Activated B cell treated with CpG ODN at 0.5 μM for 24 hours (primary cell): ENCODE data around the gene SAMD1. TPM values are rescaled to one million over a fixed set of nuclear protein-coding genes. Genes with fewer than 3 reads are reported as not detected.

Experiments used
- ATAC-seq: fragments of 200-7000 bp; cut with Tn5 transposase; one replicate; pipeline ENCODE4 v1.10.0; 2021; ENCODE audit warnings: low read depth, mild to moderate bottlenecking, moderate library complexity
- CTCF ChIA-PET: fragments of 350-600 bp; sonication (Branson Sonifier 250); formaldehyde crosslinking; loops from one replicate; lab custom pipeline; 2021; ENCODE audit warnings: antibody characterized with exemption; lab: Charles Lee
- POLR2A ChIA-PET: fragments of 350-600 bp; sonication (Branson Sonifier 250); formaldehyde crosslinking; loops from one replicate; lab custom pipeline; 2021; ENCODE audit warnings: antibody characterized with exemption; lab: Charles Lee
- DNase-seq: peaks from one replicate; pipeline ENCODE4 v3.0.0; 2022
- H3K27ac Mint-ChIP-seq: one replicate; pipeline ENCODE4 v1.8.0; 2020; ENCODE audit warnings: mixed read lengths
- H3K27me3 Mint-ChIP-seq: one replicate; pipeline ENCODE4 v1.8.0; 2021; ENCODE audit warnings: mixed read lengths
- H3K36me3 Mint-ChIP-seq: one replicate; pipeline ENCODE4 v1.8.0; 2021; ENCODE audit warnings: low read depth, mixed read lengths
- H3K4me1 Mint-ChIP-seq: one replicate; pipeline ENCODE4 v1.8.0; 2021; ENCODE audit warnings: mixed read lengths
- H3K4me3 Mint-ChIP-seq: one replicate; pipeline ENCODE4 v1.8.0; 2020; ENCODE audit warnings: mild to moderate bottlenecking, mixed read lengths
- H3K9me3 Mint-ChIP-seq: one replicate; pipeline ENCODE4 v1.8.0; 2020; ENCODE audit warnings: mixed read lengths
- CTCF ChIP-seq: fragments of 200-600 bp; IDR thresholded peaks from one replicate; pipeline ENCODE4 v1.8.0; 2022; ENCODE audit warnings: antibody characterized with exemption, mild to moderate bottlenecking
- intact Hi-C: fragments of 100-400 bp; cut with micrococcal nuclease; formaldehyde crosslinking; loops from one replicate; pipeline ENCODE4 v1.15.1; 2024
- total RNA-seq: library from RNA; stranded (reverse); gene quantifications from 2 replicates; pipeline ENCODE4 v1.2.3, GENCODE V29; 2022

The SAMD1 gene
- total RNA-seq, 1 donor from 2014 or later: 32.7 TPM

- H3K4me1 Mint-ChIP-seq: peaks cover 16% of the 10 kb centered on the region
- ATAC-seq: no peak
- H3K9me3 Mint-ChIP-seq: no peaks in the 10 kb centered on the region
- ChIA-PET CTCF (interaction anchor here (1.0 to 3.6 kb wide), 23 partner anchors 10 to 344 kb away, joined by 3 to 33 read pairs (median 4); partner anchors contain the start of genes IL27RA, MISP3 and PRKACA), POLR2A (interaction anchor here (0.6 to 1.8 kb wide), 24 partner anchors 15 to 1244 kb away, joined by 3 to 17 read pairs (median 4); partner anchors contain the start of genes ADGRE3, AKAP8, IL27RA and NDUFB7)
- DNase-seq: no peak
- TF ChIP-seq CTCF: no peak
- intact Hi-C loops: loop anchor here (1.0 to 5.0 kb wide), 14 partner anchors 19 to 984 kb away; partner anchors contain the start of genes DDX39A, IER2, NDUFB7 and PRKACA
- peaks cover 10% of the 10 kb centered on the region for H3K36me3 Mint-ChIP-seq
- H3K27ac Mint-ChIP-seq: no peak overlapping the region
- peak overlapping the region; percentile 94 for H3K4me3 Mint-ChIP-seq
- H3K27me3 Mint-ChIP-seq: no peaks in the 10 kb centered on the region
Observed at GRCh38 chr19:14135985-14136508, 45.5 kb upstream of the SAMD1 start.

DNA sequence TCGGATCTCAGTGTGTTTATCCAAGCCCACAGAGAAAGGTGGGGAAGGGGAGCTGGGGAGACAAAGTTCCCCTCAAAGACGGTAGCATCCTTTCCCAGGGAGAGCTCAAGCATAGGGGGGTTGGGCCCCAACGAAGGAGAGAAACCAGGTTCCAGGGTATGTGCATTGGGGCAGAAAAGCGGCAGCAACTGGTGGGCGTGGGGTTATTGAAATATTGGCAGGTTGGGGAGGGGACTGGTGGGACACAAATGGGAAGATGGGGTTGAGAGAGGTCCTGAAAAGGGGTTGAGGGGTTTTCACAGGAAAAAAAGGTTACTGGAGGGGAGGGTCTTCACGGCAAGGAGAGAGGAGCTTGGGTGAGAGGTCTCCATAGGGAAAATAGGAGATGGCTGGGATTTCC is 44.8 kb upstream of the SAMD1 start:
- intact Hi-C loops: loop anchor here (5.0 kb wide), 3 partner anchors 338 to 983 kb away; partner anchors contain the start of genes IER2, NDUFB7, STX10 and ZSWIM4
- no peak for DNase-seq
- POLR2A ChIA-PET: interaction anchor here (0.7 kb wide), 1 partner anchor 333 kb away, joined by 6 read pairs; no protein-coding TSS in a partner anchor
- no peak for ATAC-seq
- no peaks in the 10 kb centered on the region for H3K27me3 Mint-ChIP-seq
- TF ChIP-seq CTCF: no peak
- peaks cover 10% of the 10 kb centered on the region for H3K36me3 Mint-ChIP-seq
- peak overlapping the region; percentile 94 for H3K4me3 Mint-ChIP-seq
- H3K27ac Mint-ChIP-seq: peak overlapping the region; percentile 20
- CTCF ChIA-PET: interaction anchor here (1.1 to 3.6 kb wide), 3 partner anchors 60 to 338 kb away, joined by 3 to 33 read pairs (median 4); no protein-coding TSS in a partner anchor
- H3K4me1 Mint-ChIP-seq: peaks cover 16% of the 10 kb centered on the region
- no peaks in the 10 kb centered on the region for H3K9me3 Mint-ChIP-seq

DNA sequence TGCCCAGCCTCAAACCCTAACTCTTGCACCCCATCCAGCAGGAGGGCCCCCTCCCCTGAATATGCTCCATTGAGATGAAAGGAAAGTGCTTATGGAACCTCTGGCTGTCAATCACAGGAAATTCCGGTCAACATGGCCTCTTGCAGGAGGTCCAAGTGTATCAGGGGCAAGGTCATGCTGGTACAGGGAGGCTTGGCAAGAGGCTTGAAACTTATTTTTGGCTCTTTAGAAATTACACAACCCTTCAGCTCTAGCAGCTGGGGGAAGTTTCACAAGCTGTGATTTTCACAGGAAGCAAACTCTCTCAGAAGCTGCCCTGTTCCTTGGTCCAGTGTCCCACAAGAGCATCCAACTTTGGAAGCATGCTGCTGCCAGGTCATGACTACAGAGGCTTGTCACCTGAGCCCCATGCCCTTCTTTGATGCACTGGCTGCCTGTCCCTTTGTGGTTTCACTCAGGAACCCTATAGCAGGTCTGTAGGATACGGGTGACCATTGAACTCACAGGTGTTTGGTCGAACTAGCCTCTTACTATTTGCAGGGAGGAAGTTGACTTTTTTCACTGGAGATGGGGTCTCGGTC is 37.5 kb upstream of the SAMD1 start:
- POLR2A ChIA-PET: no interaction called here
- H3K36me3 Mint-ChIP-seq: no peaks in the 10 kb centered on the region
- no peak for TF ChIP-seq CTCF
- intact Hi-C loops: no loop called here
- DNase-seq (no peak), ATAC-seq (no peak)
- H3K9me3 Mint-ChIP-seq: no peaks in the 10 kb centered on the region
- no peak overlapping the region for H3K27ac Mint-ChIP-seq
- no peaks in the 10 kb centered on the region for H3K27me3 Mint-ChIP-seq
- CTCF ChIA-PET: no interaction called here
- peaks cover 3% of the 10 kb centered on the region for H3K4me1 Mint-ChIP-seq
- H3K4me3 Mint-ChIP-seq: no peak overlapping the region

DNA sequence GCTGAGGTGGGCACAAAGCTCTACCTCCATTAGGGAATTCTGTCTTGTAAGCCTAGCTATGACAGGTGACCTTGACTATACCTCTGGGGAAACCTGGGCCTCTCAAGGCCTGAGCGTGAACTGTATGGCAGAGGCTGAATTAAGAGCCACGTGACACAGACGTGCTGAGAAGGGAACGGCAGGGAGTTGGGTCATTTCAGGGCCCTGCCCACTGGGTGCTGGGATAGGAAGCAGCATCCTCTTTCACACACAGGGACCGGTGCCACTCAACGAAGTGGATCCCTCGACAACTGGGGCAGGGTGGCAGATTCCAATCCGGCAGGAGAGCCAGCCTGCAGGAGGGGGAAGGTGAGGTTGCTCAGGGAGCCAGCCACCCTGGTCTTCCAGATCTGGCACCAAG is 36.6 kb upstream of the SAMD1 start:
- no peak for TF ChIP-seq CTCF
- no peak overlapping the region for H3K27ac Mint-ChIP-seq
- CTCF ChIA-PET: interaction anchor here (1.4 kb wide), 1 partner anchor 222 kb away, joined by 4 read pairs; no protein-coding TSS in a partner anchor
- peaks cover 3% of the 10 kb centered on the region for H3K4me1 Mint-ChIP-seq
- no peaks in the 10 kb centered on the region for H3K36me3 Mint-ChIP-seq
- ATAC-seq (no peak), DNase-seq (no peak)
- H3K27me3 Mint-ChIP-seq: no peaks in the 10 kb centered on the region
- H3K9me3 Mint-ChIP-seq: no peaks in the 10 kb centered on the region
- no peak overlapping the region for H3K4me3 Mint-ChIP-seq
- intact Hi-C loops: no loop called here
- POLR2A ChIA-PET: no interaction called here

- POLR2A ChIA-PET: interaction anchor here (0.7 kb wide), 1 partner anchor 489 kb away, joined by 4 read pairs; no protein-coding TSS in a partner anchor
- intact Hi-C loops: no loop called here
Observed at GRCh38 chr19:14122924-14123323, 32.4 kb upstream of the SAMD1 start.

More at GRCh38 chr19:14122924-14123323, 32.4 kb upstream of the SAMD1 start:
- no peak for TF ChIP-seq CTCF
- no peaks in the 10 kb centered on the region for H3K9me3 Mint-ChIP-seq
- H3K36me3 Mint-ChIP-seq: peaks cover 1% of the 10 kb centered on the region
- H3K4me3 Mint-ChIP-seq: no peak overlapping the region
- no peak for ATAC-seq
- peaks cover 8% of the 10 kb centered on the region for H3K4me1 Mint-ChIP-seq
- CTCF ChIA-PET: no interaction called here
- no peaks in the 10 kb centered on the region for H3K27me3 Mint-ChIP-seq
- no peak for DNase-seq
- H3K27ac Mint-ChIP-seq: no peak overlapping the region
